GM12872 (cell line): ENCODE data around the gene SEPTIN3.

Source experiments
- TF ChIP-seq, protein P1 (sequence below): IDR thresholded peaks from 3 replicates; pipeline ENCODE4 v1.5.1; 2011; ENCODE audit warnings: low read depth, mild to moderate bottlenecking, low read length, moderate library complexity; ENCODE audit not compliant: insufficient read depth

Gene SEPTIN3

DNA sequence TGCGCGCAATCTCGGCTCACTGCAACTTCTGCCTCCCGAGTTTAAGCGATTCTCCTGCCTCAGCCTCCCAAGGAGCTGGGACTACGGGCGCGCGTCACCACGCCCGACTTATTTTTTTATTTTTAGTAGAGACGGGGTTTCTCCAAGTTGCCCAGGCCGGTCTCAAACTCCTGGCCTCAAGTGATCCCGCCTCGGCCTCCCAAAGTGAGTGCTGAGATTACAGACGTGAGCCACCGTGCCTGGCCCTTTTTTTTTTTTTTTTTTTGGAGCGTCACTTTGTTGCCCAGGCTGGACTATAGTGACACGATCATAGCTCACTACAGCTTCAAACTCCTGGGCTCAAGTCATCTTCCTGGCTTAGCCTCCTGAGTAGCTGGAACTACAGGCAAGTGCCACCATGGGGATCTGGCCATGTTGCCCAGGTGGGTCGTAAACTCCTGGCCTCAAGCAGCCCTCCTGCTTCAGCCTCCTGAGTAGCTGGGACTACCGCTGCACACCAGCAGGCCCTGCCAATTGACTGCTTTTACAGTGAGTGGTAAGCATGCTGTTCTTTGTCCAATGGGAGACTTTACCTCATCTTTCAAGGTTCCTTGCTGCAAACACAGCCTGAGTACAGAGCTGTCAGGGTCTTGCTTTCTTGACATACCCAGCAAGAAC, 21.7 kb upstream of the SEPTIN3 start:
- TF ChIP-seq, protein P1, sequence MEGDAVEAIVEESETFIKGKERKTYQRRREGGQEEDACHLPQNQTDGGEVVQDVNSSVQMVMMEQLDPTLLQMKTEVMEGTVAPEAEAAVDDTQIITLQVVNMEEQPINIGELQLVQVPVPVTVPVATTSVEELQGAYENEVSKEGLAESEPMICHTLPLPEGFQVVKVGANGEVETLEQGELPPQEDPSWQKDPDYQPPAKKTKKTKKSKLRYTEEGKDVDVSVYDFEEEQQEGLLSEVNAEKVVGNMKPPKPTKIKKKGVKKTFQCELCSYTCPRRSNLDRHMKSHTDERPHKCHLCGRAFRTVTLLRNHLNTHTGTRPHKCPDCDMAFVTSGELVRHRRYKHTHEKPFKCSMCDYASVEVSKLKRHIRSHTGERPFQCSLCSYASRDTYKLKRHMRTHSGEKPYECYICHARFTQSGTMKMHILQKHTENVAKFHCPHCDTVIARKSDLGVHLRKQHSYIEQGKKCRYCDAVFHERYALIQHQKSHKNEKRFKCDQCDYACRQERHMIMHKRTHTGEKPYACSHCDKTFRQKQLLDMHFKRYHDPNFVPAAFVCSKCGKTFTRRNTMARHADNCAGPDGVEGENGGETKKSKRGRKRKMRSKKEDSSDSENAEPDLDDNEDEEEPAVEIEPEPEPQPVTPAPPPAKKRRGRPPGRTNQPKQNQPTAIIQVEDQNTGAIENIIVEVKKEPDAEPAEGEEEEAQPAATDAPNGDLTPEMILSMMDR, result no peak

DNA sequence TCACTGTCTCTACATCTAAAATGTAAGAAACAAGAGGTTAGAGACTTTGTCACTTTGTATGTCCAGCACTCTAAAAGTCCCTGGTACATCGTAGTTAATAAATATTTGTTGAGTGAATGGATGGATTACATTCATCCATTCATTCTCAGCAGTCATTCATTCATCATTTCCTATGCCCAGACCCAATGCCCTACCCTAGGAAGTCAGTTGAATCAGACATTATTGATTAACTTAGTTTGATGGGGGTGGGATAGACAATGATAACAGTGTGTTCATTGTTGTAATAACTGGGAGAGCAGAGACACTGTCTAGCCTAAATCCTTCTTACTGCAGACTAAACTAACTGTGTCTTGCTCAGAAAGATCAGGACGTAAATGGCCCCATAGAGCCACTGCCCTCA, 21.1 kb upstream of the SEPTIN3 start:
- TF ChIP-seq, protein P1, result no peak

DNA sequence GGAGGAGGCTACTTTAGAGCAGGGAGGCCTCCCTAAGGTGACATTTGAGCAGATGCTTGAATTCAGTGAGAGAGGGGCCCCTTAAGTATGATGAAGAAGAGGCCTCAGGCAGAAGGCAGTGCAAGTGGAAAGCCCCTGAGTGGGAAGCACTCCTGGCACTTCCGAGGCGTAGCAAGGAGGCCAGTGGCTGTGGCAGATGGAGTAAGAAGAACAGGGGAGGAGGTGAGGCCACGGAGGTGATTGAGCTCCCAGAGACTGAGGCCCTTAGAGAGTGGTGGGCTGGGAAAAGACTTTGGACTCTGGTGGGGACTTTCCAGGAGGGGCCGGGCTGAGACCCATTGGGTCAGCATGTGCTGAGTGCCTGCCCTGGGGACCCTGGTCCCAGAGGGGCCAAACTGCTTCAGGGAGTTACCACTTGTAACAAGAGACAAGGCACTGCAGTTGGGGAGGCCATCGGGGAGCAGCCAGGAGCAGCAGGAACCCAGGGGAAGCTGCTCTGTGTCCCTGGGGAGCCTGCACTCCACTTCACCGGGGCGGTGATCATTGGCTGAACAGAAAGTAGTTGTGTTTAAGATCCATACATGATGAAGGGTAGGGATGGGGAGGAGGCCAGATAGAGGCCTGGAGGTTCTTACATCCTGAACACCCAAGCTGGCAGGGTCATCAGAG, 19.8 kb upstream of the SEPTIN3 start:
- TF ChIP-seq, protein P1, result no peak

DNA sequence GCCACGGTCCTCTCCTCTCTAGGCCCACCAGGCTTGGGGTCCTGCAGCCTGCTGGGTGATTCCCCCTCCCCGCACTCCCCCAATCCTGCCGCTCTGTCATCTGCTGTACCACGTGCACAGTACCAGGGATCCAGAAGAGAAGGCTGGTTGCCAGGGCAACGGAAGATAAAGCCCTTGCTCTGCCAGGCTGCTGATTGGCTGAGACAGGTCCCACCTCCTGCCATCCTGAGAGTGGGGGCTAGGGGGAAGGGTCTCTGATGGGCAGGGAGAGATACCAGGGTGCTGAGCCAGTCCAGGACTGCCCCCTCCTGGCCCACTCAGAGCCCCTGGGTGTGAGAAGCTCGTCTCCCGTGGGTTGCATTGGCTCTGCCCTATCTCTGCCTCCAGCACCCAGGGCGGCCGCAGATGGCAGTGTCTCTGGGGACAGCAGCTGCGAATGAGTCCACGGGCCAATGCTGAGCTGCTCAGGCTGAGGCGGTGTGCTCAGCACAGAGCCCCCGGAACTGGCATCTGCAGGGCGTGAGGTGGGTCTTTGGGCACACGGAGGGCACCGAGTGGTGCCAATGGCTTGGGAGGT, 17.3 kb upstream of the SEPTIN3 start, which contains the start of gene SMIM45:
Gene SMIM45 (plus strand): TSS at position 253 of the 577 bp plus-strand sequence.
- TF ChIP-seq, protein P1, result no peak; the same call in 2 of the 3 replicates

DNA sequence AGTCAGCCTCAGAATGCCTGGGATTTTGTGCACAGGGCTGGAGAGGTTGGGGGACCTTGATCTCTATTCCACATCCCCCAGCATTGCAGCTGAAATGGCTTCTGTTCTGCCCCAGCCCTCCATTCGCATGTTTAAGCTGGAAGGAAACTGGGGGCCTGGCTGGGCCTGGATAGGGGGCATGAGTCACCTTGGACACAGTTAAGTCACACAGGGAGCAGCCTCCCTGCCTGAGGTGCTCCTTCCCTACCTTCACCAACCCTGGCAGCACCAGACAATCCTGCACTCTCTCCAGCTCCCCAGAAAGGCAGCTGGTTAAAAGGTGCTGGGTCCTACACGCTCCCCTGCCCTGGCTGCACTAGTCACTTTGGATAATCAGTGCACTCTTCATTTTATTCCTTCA, 16.5 kb upstream of the SEPTIN3 start:
- TF ChIP-seq, protein P1, result no peak

DNA sequence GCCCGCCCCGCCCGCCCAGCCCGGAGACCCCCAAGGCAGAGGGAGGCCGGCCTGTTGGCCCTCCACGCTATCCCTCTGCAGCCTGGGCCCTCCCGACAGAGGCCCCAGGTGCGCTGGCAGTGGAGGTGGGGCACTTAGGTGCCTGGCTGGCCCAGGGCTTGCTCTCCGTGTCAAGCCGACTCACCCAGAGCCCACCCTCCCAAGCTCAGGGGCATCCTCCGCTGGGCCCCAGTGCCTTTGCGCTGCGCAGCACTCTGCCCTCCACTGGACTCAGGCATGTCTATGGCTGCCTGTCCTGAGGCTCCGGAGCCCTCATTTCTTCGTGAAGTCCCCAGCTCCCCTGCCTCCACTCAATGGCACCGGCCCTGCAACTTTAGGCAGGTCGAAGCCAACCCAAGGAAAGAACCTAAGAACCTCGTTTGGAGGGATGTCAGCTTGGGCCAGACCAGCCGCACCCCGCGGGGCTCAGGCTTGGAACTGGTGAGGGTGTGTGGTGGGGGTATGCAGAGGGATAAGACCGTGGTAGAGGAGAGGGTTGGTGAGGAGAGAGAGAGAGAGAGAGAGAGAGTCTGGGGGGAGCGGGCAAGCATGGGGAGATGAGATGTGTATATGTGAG, 11.2 kb upstream of the SEPTIN3 start:
- TF ChIP-seq, protein P1, result no peak

DNA sequence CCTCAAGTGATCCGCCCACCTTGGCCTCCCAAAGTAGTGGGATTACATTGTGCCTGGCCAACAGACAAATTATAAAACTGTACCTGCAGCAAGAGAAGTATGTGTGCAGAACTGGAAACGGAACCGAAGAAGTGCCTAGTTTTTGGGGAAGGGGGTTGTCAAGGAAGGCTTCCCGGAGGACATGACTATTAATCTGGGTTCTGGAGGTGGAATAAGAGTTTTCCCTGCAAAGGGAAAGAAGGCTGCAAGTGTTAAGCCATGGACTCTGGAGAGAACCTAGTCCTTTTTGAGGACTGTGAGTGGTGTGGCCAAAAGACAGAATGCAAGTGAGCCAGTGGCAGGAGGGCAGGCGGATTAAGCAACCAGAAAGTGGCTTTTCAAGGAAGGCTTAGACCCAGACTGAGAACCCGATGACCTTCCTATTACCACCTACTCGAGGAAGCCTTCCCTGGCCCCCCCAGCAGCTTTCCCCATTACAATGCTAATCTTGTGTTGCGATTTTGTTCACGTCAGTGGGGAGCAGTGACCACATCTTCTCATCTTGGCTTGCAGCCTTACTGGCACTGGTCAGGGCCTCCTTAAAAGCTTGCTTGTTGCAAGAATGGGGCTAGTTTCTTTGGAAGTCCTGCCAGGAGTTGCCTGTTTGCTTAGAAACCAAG, 5.7 kb upstream of the SEPTIN3 start:
- TF ChIP-seq, protein P1, result no peak
